CD14-positive monocyte (primary cell): ENCODE data around the gene KRT38. TPM values are rescaled to one million over a fixed set of nuclear protein-coding genes. Genes with fewer than 3 reads are reported as not detected.
"Not testable (repeated sequence)": the region's sequence is repeated elsewhere in the genome, so short reads cannot be mapped to it uniquely, and the experiment has no call there.

Experiments used
- DNase-seq, 3 donors: peaks; one replicate each; pipeline ENCODE4 v3.0.0-alpha.2; 2011 to 2022
- H2AFZ ChIP-seq: 2 replicates; pipeline ENCODE4 v1.6.0; 2012; ENCODE audit warnings: mild to moderate bottlenecking, low read depth, low read length, inconsistent platforms; ENCODE audit not compliant: insufficient read depth, poor library complexity, severe bottlenecking
- H3K27ac ChIP-seq, 2 donors: 1 replicate in 1 of 2; 2 replicates in 1 of 2; pipeline ENCODE4 v1.5.1; 2012 to 2013; ENCODE audit warnings: low read length in 2 of 2, control low read depth in 1 of 2, inconsistent platforms in 1 of 2, low read depth in 1 of 2, mild to moderate bottlenecking in 1 of 2
- H3K27me3 ChIP-seq, 2 donors: one replicate each; pipeline versions ENCODE4 v1.6.0 to v1.6.1; 2011 to 2013; ENCODE audit warnings: low read length in 2 of 2; ENCODE audit not compliant: control insufficient read depth in 2 of 2, insufficient read depth in 2 of 2
- H3K36me3 ChIP-seq, 2 donors: replicated peaks in 1 of 2; 1 replicate in 1 of 2; 2 replicates in 1 of 2; pipeline versions ENCODE4 v1.5.1 to v1.6.1; 2012 to 2013; ENCODE audit warnings: low read length in 2 of 2, control low read depth in 1 of 2, inconsistent platforms in 1 of 2, mild to moderate bottlenecking in 1 of 2; ENCODE audit not compliant: insufficient read depth in 2 of 2, control insufficient read depth in 1 of 2
- H3K4me1 ChIP-seq, 2 donors: 1 replicate in 1 of 2; 2 replicates in 1 of 2; pipeline versions ENCODE4 v1.5.1 to v1.6.1; 2012 to 2013; ENCODE audit warnings: low read length in 2 of 2, control low read depth in 1 of 2, inconsistent platforms in 1 of 2, mild to moderate bottlenecking in 1 of 2, moderate library complexity in 1 of 2; ENCODE audit not compliant: insufficient read depth in 2 of 2, control insufficient read depth in 1 of 2
- H3K4me2 ChIP-seq: replicated peaks from 2 replicates; pipeline ENCODE3; 2012; ENCODE audit warnings: low read length, moderate library complexity, mild to moderate bottlenecking; ENCODE audit not compliant: poor library complexity, severe bottlenecking; ENCODE audit errors: extremely low read depth
- H3K4me3 ChIP-seq, 3 experiments: fragments of 200-600 bp in 1 of 3; sonication (generic) in 1 of 3; replicated peaks in 1 of 3; 1 replicate in 2 of 3; 2 replicates in 1 of 3; pipeline ENCODE4 v1.5.1; 2011 to 2013; ENCODE audit warnings: low read length in 3 of 3, mild to moderate bottlenecking in 3 of 3, control low read depth in 2 of 3, low read depth in 2 of 3, inconsistent platforms in 1 of 3, moderate library complexity in 1 of 3
- H3K79me2 ChIP-seq: 2 replicates; pipeline ENCODE4 v1.6.0; 2012; ENCODE audit warnings: mild to moderate bottlenecking, control low read depth, inconsistent platforms, low read length, moderate library complexity; ENCODE audit not compliant: insufficient read depth
- H3K9ac ChIP-seq: 2 replicates; pipeline ENCODE4 v1.6.0; 2017; ENCODE audit warnings: low read length, mild to moderate bottlenecking; ENCODE audit not compliant: insufficient read depth, poor library complexity, severe bottlenecking
- H3K9me3 ChIP-seq, 2 donors: replicated peaks in 1 of 2; 1 replicate in 1 of 2; 2 replicates in 1 of 2; pipeline versions ENCODE4 v1.5.1 to v1.6.1; 2012 to 2013; ENCODE audit warnings: low read length in 2 of 2, control low read depth in 1 of 2; ENCODE audit not compliant: control insufficient read depth in 1 of 2, insufficient read depth in 1 of 2
- H4K20me1 ChIP-seq: 2 replicates; pipeline ENCODE4 v1.6.0; 2012; ENCODE audit warnings: mild to moderate bottlenecking, low read length, control low read depth, moderate library complexity; ENCODE audit not compliant: insufficient read depth
- H3K27ac Mint-ChIP-seq, 7 donors: one replicate each; pipeline ENCODE4 v1.8.0; 2020; ENCODE audit warnings: mild to moderate bottlenecking in 7 of 7, mixed read lengths in 7 of 7, moderate library complexity in 6 of 7, inconsistent platforms in 2 of 7
- H3K27me3 Mint-ChIP-seq, 3 donors: one replicate each; pipeline ENCODE4 v1.8.0; 2021 to 2022; ENCODE audit warnings: low read depth in 3 of 3, mild to moderate bottlenecking in 3 of 3, mixed read lengths in 3 of 3, moderate library complexity in 3 of 3, inconsistent platforms in 1 of 3
- H3K36me3 Mint-ChIP-seq, 2 donors: one replicate each; pipeline ENCODE4 v1.8.0; 2020; ENCODE audit warnings: mixed read lengths in 2 of 2, inconsistent platforms in 1 of 2, mild to moderate bottlenecking in 1 of 2
- H3K4me1 Mint-ChIP-seq: one replicate; pipeline ENCODE4 v1.8.0; 2020; ENCODE audit warnings: mild to moderate bottlenecking, mixed read lengths
- H3K4me3 Mint-ChIP-seq, 2 donors: one replicate each; pipeline ENCODE4 v1.8.0; 2020; ENCODE audit warnings: mild to moderate bottlenecking in 2 of 2, mixed read lengths in 2 of 2, moderate library complexity in 1 of 2
- H3K9me3 Mint-ChIP-seq, 7 donors: one replicate each; pipeline ENCODE4 v1.8.0; 2020 to 2022; ENCODE audit warnings: mixed read lengths in 7 of 7, mild to moderate bottlenecking in 6 of 7, moderate library complexity in 6 of 7, inconsistent platforms in 2 of 7
- CTCF ChIP-seq: fragments of 200-600 bp; IDR thresholded peaks from one replicate; pipeline ENCODE4 v1.8.0; 2022; ENCODE audit warnings: antibody characterized with exemption, mild to moderate bottlenecking
- WGBS: methylation state at CpG from one replicate; pipeline ENCODE4 v1.1.5; 2013; ENCODE audit warnings: missing lambda C conversion rate; ENCODE audit not compliant: insufficient coverage; 5-methylcytosine and 5-hydroxymethylcytosine counted together
- intact Hi-C, 2 donors: fragments of 100-400 bp; cut with micrococcal nuclease; formaldehyde crosslinking; loops; one replicate each; pipeline versions ENCODE4 v1.15.0 to v1.15.1; 2023
- polyA plus RNA-seq, 3 donors: library from polyadenylated mRNA; depleted of rRNA in 1 of 3; unstranded in 2 of 3; stranded (reverse) in 1 of 3; fragments of 300-500 nt in 2 of 3; fragments of >200 nt in 1 of 3; fragmentation: Illumina TruSeq in 2 of 3; gene quantifications; 1 replicate in 2 of 3; 2 replicates in 1 of 3; pipeline ENCODE4 v1.2.3, GENCODE V29; 2012 to 2021

KRT38 gene
- polyA plus RNA-seq, 3 donors, result not detected

- H3K36me3 Mint-ChIP-seq, result no peaks in the 10 kb centered on the region
- no peak overlapping the region for H2AFZ ChIP-seq
- H3K27me3 ChIP-seq, result peaks cover 2 to 8% of the 10 kb centered on the region in 2 donors
- H3K36me3 ChIP-seq, result no peaks in the 10 kb centered on the region
- no peak overlapping the region for H3K9ac ChIP-seq
- H3K9me3 Mint-ChIP-seq, result no peaks in the 10 kb centered on the region
- no peaks in the 10 kb centered on the region for H3K79me2 ChIP-seq
- no peak for TF ChIP-seq CTCF
- peaks cover 2 to 11% (median 4%) of the 10 kb centered on the region in 3 donors for H3K27me3 Mint-ChIP-seq
- intact Hi-C loops, result no loop called here
- H3K27ac ChIP-seq, result no peak overlapping the region
- H3K4me3 Mint-ChIP-seq, result no peak overlapping the region
- H4K20me1 ChIP-seq, result no peaks in the 10 kb centered on the region
- DNase-seq, result no peak
- H3K4me2 ChIP-seq, result no peak overlapping the region
- WGBS, result 100% methylated on average over 1 of the region's 1 CpG
- no peaks in the 10 kb centered on the region for H3K4me1 ChIP-seq
- H3K27ac Mint-ChIP-seq, result no peak overlapping the region
- no peaks in the 10 kb centered on the region for H3K4me1 Mint-ChIP-seq
- no peaks in the 10 kb centered on the region for H3K9me3 ChIP-seq
- no peak overlapping the region for H3K4me3 ChIP-seq
These were observed 45.2 kb downstream of the KRT38 start for GRCh38 chr17:41395611-41396010.

- H3K27ac Mint-ChIP-seq, H3K4me1 Mint-ChIP-seq, H3K9me3 Mint-ChIP-seq, H3K27ac ChIP-seq, H3K36me3 ChIP-seq, H4K20me1 ChIP-seq, DNase-seq, H2AFZ ChIP-seq, H3K9ac ChIP-seq, H3K27me3 ChIP-seq, H3K4me3 Mint-ChIP-seq, H3K79me2 ChIP-seq, H3K4me3 ChIP-seq, H3K4me1 ChIP-seq, intact Hi-C loops, H3K4me2 ChIP-seq, H3K36me3 Mint-ChIP-seq, H3K9me3 ChIP-seq: not testable (repeated sequence)
- WGBS, result 92% methylated on average over 8 of the region's 12 CpGs
- peaks cover 2 to 13% (median 4%) of the 10 kb centered on the region in 3 donors for H3K27me3 Mint-ChIP-seq
These were observed 45.7 kb downstream of the KRT38 start for GRCh38 chr17:41395044-41395443.
